HG03095 (cell line): ENCODE data around the gene SENP1.
"Not testable (repeated sequence)": the region's sequence is repeated elsewhere in the genome, so short reads cannot be mapped to it uniquely, and the experiment has no call there.

Experiments
- ATAC-seq: cut with Tn5 transposase; IDR thresholded peaks from one replicate; pipeline ENCODE4 v1.9.1; 2021; ENCODE audit warnings: moderate library complexity; ENCODE audit not compliant: unreplicated experiment

The SENP1 gene

GRCh38 chr12:48115957-48116356, 10.1 kb upstream of the SENP1 start:
- no peak for ATAC-seq

- ATAC-seq, result not testable (repeated sequence)
Measured at GRCh38 chr12:48111312-48111693, 5.4 kb upstream of the SENP1 start.

GRCh38 chr12:48110691-48111311, 4.9 kb upstream of the SENP1 start:
- ATAC-seq, result no peak

- no peak for ATAC-seq
Measured at GRCh38 chr12:48109424-48109823, 3.5 kb upstream of the SENP1 start.

- no peak for ATAC-seq
Measured at GRCh38 chr12:48106681-48107613, 1.1 kb upstream of the SENP1 start.

GRCh38 chr12:48105321-48105866, 485 bp downstream of the SENP1 start:
- peak; percentile 26 for ATAC-seq

GRCh38 chr12:48104531-48104930, 1.3 kb downstream of the SENP1 start:
- ATAC-seq, result no peak

GRCh38 chr12:48092611-48093010, 13.3 kb downstream of the SENP1 start:
- no peak for ATAC-seq

- ATAC-seq, result no peak
Measured at GRCh38 chr12:48086327-48086726, 19.6 kb downstream of the SENP1 start.

- no peak for ATAC-seq
Measured at GRCh38 chr12:48084841-48085460, 20.9 kb downstream of the SENP1 start.

GRCh38 chr12:48084066-48084465, 21.8 kb downstream of the SENP1 start:
- no peak for ATAC-seq

- ATAC-seq, result no peak
Measured at GRCh38 chr12:48080821-48081220, 25.1 kb downstream of the SENP1 start.

- ATAC-seq, result no peak
Measured at GRCh38 chr12:48080285-48080684, 25.6 kb downstream of the SENP1 start.

- no peak for ATAC-seq
Measured at GRCh38 chr12:48078901-48079300, 27.0 kb downstream of the SENP1 start.

GRCh38 chr12:48077111-48077510, 28.8 kb downstream of the SENP1 start:
- no peak for ATAC-seq

GRCh38 chr12:48075832-48076231, 30.0 kb downstream of the SENP1 start:
- ATAC-seq, result no peak

GRCh38 chr12:48074266-48074665, 31.6 kb downstream of the SENP1 start:
- ATAC-seq, result no peak

GRCh38 chr12:48072266-48072665, 33.6 kb downstream of the SENP1 start:
- no peak for ATAC-seq

- ATAC-seq, result no peak
Measured at GRCh38 chr12:48071808-48072207, 34.1 kb downstream of the SENP1 start.

- no peak for ATAC-seq
Measured at GRCh38 chr12:48070731-48071130, 35.1 kb downstream of the SENP1 start.

- ATAC-seq, result no peak
Measured at GRCh38 chr12:48070033-48070432, 35.8 kb downstream of the SENP1 start.

GRCh38 chr12:48069241-48069640, 36.6 kb downstream of the SENP1 start:
- no peak for ATAC-seq
